ENCODE measurements around the gene CDKN2B-AS1. TPM values are rescaled to one million over a fixed set of nuclear protein-coding genes. Genes with fewer than 3 reads are reported as not detected.
A peak's percentile ranks its signal among the peaks of the same experiment; 100 is the strongest.

Gene CDKN2B-AS1
- polyA plus RNA-seq, 6 donors from 2014 or later = 0.48 to 1.2 (median 0.76) TPM; not detected in 2

DNA sequence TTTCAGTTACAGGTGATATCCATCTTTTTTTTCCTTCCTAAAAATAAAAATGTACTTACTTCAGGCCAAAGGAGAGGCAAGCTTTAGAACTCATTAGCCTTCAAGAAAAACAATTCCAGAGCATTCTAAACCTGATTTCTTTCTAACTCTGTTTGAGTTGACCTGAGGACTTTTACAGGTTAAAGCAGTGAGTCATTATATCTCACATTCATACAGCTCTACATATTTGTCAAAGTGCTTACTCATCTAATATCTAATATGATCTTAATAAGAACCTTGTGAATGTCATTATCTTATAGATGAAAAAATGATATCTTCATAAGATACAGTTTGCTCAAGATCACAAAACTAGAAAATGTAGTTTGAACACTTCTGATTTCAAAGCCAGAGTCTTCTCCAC, 163.7 kb downstream of the CDKN2B-AS1 start:
- ATAC-seq (ENCODE audit: low read depth in 2 of 2) (no peak), DNase-seq (no peak)
- no peak overlapping the region for H3K4me3 Mint-ChIP-seq
- H3K36me3 Mint-ChIP-seq = no peaks in the 10 kb centered on the region
- no peaks in the 10 kb centered on the region for H3K27me3 Mint-ChIP-seq
- H3K27ac Mint-ChIP-seq = no peak overlapping the region
- peaks cover 0 to 3% (median 0%) of the 10 kb centered on the region in 7 donors for H3K9me3 Mint-ChIP-seq
- H3K4me1 Mint-ChIP-seq = peaks cover 7 to 28% (median 25%) of the 10 kb centered on the region in 3 donors

DNA sequence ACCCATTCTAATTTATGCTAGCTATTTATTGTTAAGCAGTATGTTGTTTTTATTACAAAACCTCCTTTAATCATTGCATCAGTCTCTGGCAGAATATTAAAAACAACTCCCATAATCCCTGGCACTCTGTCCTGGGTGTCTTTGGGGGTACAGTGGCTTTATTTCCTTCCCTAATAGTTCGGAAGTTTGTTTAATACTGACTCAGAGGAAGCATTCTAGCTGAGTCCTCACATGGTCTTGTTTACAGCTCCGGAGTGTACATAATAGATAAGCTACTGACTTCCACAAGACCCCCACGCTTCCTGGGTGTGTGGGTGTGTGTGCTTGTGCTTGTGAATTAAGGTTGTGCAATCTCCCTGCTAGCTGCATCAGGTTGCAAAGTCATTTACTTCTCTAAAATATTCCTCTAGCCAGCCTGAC, 164.3 kb downstream of the CDKN2B-AS1 start:
- H3K27ac Mint-ChIP-seq = peak overlapping the region in 2 of 6 donors; percentile 9 to 30
- H3K4me1 Mint-ChIP-seq = peaks cover 7 to 28% (median 25%) of the 10 kb centered on the region in 3 donors
- H3K27me3 Mint-ChIP-seq = no peaks in the 10 kb centered on the region
- H3K9me3 Mint-ChIP-seq = peaks cover 0 to 3% (median 0%) of the 10 kb centered on the region in 7 donors
- ATAC-seq (ENCODE audit: low read depth in 2 of 2) (peak in 1 of 2 donors; percentile 23), DNase-seq (no peak)
- H3K36me3 Mint-ChIP-seq = no peaks in the 10 kb centered on the region
- H3K4me3 Mint-ChIP-seq = peak overlapping the region in 4 of 8 donors; percentile 9 to 41 (median 22)

DNA sequence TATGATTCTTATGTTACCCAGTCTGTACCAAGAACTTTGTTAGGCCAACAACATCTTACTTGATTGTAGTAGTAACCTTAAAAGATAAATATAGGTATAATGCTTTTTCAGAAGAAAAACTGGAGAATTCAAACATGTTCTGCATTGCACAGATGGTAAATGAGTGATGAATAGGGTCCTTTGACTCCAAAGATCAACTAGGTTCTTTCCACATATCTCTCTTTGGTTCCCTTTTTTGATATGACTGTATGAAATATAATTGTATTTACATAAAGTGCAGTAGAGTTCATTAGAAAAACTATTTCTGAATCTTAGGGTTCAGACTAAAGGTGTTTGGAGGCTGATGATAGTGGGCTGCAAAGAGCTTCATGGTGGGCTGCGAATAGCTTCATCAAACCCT, 165.0 kb downstream of the CDKN2B-AS1 start:
- peak overlapping the region in 1 of 6 donors; percentile 30 for H3K27ac Mint-ChIP-seq
- H3K4me3 Mint-ChIP-seq = no peak overlapping the region
- H3K4me1 Mint-ChIP-seq = peaks cover 11 to 34% (median 29%) of the 10 kb centered on the region in 3 donors
- H3K9me3 Mint-ChIP-seq = peaks cover 0 to 3% (median 0%) of the 10 kb centered on the region in 7 donors
- no peaks in the 10 kb centered on the region for H3K36me3 Mint-ChIP-seq
- DNase-seq (no peak), ATAC-seq (ENCODE audit: low read depth in 2 of 2) (peak in 1 of 2 donors; percentile 58)
- no peaks in the 10 kb centered on the region for H3K27me3 Mint-ChIP-seq

DNA sequence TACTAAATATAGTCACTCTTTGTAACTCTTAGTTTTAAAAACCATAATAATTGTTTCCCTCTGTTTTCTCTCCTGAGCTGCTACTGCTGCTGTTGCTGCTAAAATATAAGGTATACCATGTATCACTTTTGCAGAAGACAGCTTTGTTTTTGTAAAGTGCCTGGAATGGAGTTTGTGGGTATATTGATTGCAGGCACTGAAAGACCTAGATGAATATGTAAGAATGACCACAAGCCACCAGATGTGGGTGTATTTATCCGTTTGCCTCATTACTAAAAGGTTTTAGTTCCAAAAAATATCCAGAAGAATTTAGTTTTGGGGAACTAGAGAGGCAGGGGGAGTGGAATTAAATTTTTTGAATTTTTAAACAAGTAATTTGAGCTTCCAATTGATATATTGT, 165.6 kb downstream of the CDKN2B-AS1 start:
- DNase-seq (no peak), ATAC-seq (ENCODE audit: low read depth in 2 of 2) (no peak)
- Mint-ChIP-seq H3K36me3 (no peaks in the 10 kb centered on the region), H3K4me3 (no peak overlapping the region), H3K9me3 (peaks cover 0 to 3% (median 0%) of the 10 kb centered on the region in 7 donors), H3K27me3 (no peaks in the 10 kb centered on the region), H3K27ac (no peak overlapping the region), H3K4me1 (peaks cover 16 to 41% (median 35%) of the 10 kb centered on the region in 3 donors)

DNA sequence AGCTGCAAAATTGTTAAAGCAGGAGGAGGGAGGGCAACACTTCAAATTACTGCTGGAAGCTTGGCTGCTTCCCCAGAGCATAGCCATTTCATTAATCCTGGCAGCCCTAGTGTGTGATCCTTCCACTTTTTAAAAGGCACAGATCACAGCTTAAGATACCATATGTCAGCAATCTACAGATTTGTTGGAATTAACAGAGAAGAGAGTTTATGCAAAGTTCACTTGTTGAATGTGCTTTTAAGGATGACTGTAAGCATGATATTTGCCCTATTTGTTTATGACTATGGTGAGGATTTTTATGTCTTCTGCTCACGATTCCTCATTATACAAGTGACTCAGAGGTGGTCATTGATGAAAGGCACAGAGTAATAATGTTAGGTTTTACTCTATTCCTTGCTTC, 170.6 kb downstream of the CDKN2B-AS1 start:
- DNase-seq = no peak
- no peak for ATAC-seq (ENCODE audit: low read depth in 2 of 2)
- H3K4me1 Mint-ChIP-seq = peaks cover 23 to 51% (median 34%) of the 10 kb centered on the region in 3 donors
- peak overlapping the region in 2 of 6 donors; percentile 12 to 76 for H3K27ac Mint-ChIP-seq
- no peaks in the 10 kb centered on the region for H3K36me3 Mint-ChIP-seq
- H3K9me3 Mint-ChIP-seq = peaks cover 0 to 3% (median 0%) of the 10 kb centered on the region in 7 donors
- peak overlapping the region in 5 of 8 donors; percentile 6 to 68 (median 57) for H3K4me3 Mint-ChIP-seq
- H3K27me3 Mint-ChIP-seq = no peaks in the 10 kb centered on the region

DNA sequence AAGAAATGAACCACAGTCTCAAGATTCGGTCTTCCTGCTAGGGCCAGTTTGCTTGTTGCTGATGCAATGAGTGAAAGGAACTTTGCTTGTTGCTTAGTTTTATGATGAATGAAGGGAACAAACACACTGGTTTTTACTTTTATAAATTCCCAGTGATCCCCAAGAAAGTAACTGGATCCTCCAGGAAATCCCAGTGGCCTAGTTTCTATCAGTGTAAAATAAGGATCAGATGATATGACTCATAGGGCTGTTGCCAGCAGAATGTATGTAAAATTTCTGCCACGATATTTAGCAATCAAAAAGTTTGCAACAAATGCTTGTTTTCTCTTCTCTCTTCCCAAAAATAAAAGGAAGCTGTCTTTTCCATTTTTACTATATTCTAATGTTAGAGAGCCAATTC, 174.7 kb downstream of the CDKN2B-AS1 start:
- ATAC-seq (ENCODE audit: low read depth in 2 of 2) (no peak), DNase-seq (no peak)
- H3K9me3 Mint-ChIP-seq = peaks cover 0 to 2% (median 0%) of the 10 kb centered on the region in 7 donors
- no peaks in the 10 kb centered on the region for H3K36me3 Mint-ChIP-seq
- H3K27ac Mint-ChIP-seq = peak overlapping the region in 2 of 6 donors; percentile 0 to 54
- peaks cover 31 to 76% (median 47%) of the 10 kb centered on the region in 3 donors for H3K4me1 Mint-ChIP-seq
- no peaks in the 10 kb centered on the region for H3K27me3 Mint-ChIP-seq
- H3K4me3 Mint-ChIP-seq = peak overlapping the region in 2 of 8 donors; percentile 12 to 22

DNA sequence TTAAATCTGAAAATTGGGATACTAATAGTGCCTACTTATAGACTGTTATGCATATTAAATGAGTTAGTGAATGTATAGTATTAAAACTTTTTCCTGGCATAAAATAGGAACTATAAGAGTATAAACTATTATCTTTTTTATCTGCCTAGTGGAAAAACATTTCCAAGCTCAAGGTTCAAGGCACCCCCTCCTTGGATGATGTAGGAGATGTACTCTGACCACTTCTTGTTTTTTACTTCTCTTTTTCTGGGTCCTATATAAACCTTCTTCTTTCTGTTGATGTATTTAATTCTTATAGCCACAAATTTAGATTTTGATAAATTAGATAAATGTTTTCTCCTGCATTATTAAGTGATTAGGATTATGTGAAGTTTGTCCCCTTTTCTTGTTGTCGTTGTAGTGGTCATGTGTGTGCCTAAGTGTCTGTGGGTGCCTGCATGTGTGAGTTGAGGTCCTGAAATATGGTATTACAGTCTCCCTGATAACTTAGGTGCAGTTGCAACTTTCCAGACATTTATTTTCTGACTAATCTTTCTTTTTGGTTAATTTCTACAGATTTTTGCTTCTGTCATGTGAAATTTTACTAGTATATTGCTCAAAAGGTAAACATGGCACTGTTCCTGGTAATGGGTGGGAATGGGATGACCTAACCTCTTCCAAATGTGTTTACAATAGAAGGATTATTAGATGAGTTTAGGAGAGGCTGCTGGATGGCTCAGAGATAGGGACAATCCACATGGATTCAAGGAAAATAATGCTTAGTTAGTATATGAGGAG, 175.3 kb downstream of the CDKN2B-AS1 start:
- DNase-seq = peak; percentile 20
- H3K4me1 Mint-ChIP-seq = peaks cover 27 to 74% (median 40%) of the 10 kb centered on the region in 3 donors
- no peaks in the 10 kb centered on the region for H3K27me3 Mint-ChIP-seq
- H3K36me3 Mint-ChIP-seq = no peaks in the 10 kb centered on the region
- peak; percentile 66 to 69 for ATAC-seq (ENCODE audit: low read depth in 2 of 2)
- H3K27ac Mint-ChIP-seq = peak overlapping the region in 5 of 6 donors; percentile 0 to 69 (median 54)
- H3K9me3 Mint-ChIP-seq = peaks cover 0 to 2% (median 0%) of the 10 kb centered on the region in 7 donors
- peak overlapping the region in 6 of 8 donors; percentile 2 to 69 (median 28) for H3K4me3 Mint-ChIP-seq

Other genes with a start within 250 kb of the CDKN2B-AS1 start
- 10 to 100 TPM; 12.1 to 24.3 (median 18.1) TPM for gene MTAP, start 192.2 kb upstream of the CDKN2B-AS1 start, polyA plus RNA-seq (ENCODE audit: low read depth in 6 of 6)
- 1 to 10 TPM; 1.3 to 5.6 (median 4.6) TPM for gene CDKN2A, start 399 bp upstream of the CDKN2B-AS1 start, polyA plus RNA-seq (ENCODE audit: low read depth in 6 of 6)
- under 1 TPM in 5 of 6 donors, not detected in 1; 0.25 to 0.90 (median 0.43) TPM for gene CDKN2B, start 14.5 kb downstream of the CDKN2B-AS1 start, polyA plus RNA-seq (ENCODE audit: low read depth in 6 of 6)